PC-3 (cell line): ENCODE results near the gene ZBTB7C. TPM values are rescaled to one million over a fixed set of nuclear protein-coding genes. Genes with fewer than 3 reads are reported as not detected.

ENCODE experiments used
- ATAC-seq: fragments of 200-7000 bp; cut with Tn5 transposase; 2 replicates; pipeline ENCODE4 v1.9.1; 2020; ENCODE audit warnings: mild to moderate bottlenecking, moderate library complexity
- BruUV-seq: library from RNA; stranded (reverse); fragments of 400-500 nt; replicated peaks from 2 replicates; lab custom pipeline; 2021; lab: Mats Ljungman, UMichigan
- CTCF ChIA-PET: fragments of 300-600 bp; sonication (Branson Sonifier 250); formaldehyde crosslinking; loops from one replicate; lab custom pipeline; 2022; ENCODE audit warnings: antibody characterized with exemption; lab: Charles Lee
- POLR2A ChIA-PET: fragments of 300-600 bp; sonication (Branson Sonifier 250); formaldehyde crosslinking; loops from one replicate; lab custom pipeline; 2022; ENCODE audit warnings: antibody characterized with exemption; ENCODE audit not compliant: unreplicated experiment; lab: Charles Lee
- DNase-seq: peaks from one replicate; pipeline ENCODE4 v3.0.0-alpha.2; 2015
- H2AFZ ChIP-seq: fragments of 300-600 bp; sonication (generic); 2 replicates; pipeline ENCODE4 v1.6.0; 2016; ENCODE audit warnings: antibody characterized with exemption, low read length
- H3F3A ChIP-seq: fragments of 300-600 bp; sonication (generic); one replicate; pipeline ENCODE4 v1.6.0; 2017; ENCODE audit warnings: antibody characterized with exemption, low read length, control low read depth, mild to moderate bottlenecking; ENCODE audit not compliant: unreplicated experiment
- H3K27ac ChIP-seq: fragments of 300-600 bp; sonication (generic); 2 replicates; pipeline ENCODE4 v1.5.1; 2016; ENCODE audit warnings: mild to moderate bottlenecking, low read length
- H3K27me3 ChIP-seq: fragments of 300-600 bp; sonication (generic); 2 replicates; pipeline ENCODE4 v1.6.1; 2016; ENCODE audit warnings: low read length, mixed read lengths
- H3K36me3 ChIP-seq: fragments of 300-600 bp; sonication (generic); 2 replicates; pipeline ENCODE4 v1.6.1; 2016; ENCODE audit warnings: low read depth, mixed run types, low read length, mixed read lengths
- H3K4me1 ChIP-seq: fragments of 300-600 bp; sonication (generic); 2 replicates; pipeline ENCODE4 v1.5.1; 2016; ENCODE audit warnings: low read length; ENCODE audit not compliant: insufficient read depth
- H3K4me2 ChIP-seq: fragments of 300-600 bp; sonication (generic); 2 replicates; pipeline ENCODE4 v1.6.0; 2016; ENCODE audit warnings: low read length
- H3K4me3 ChIP-seq: fragments of 300-600 bp; sonication (generic); 2 replicates; pipeline ENCODE4 v1.5.1; 2016; ENCODE audit warnings: mild to moderate bottlenecking, low read length, mixed read lengths
- H3K79me2 ChIP-seq: fragments of 300-600 bp; sonication (generic); 2 replicates; pipeline ENCODE4 v1.6.1; 2017; ENCODE audit warnings: low read length, mixed read lengths
- H3K9ac ChIP-seq: fragments of 300-600 bp; sonication (generic); 2 replicates; pipeline ENCODE4 v1.6.0; 2016; ENCODE audit warnings: mild to moderate bottlenecking, low read length
- H3K9me2 ChIP-seq: fragments of 300-600 bp; sonication (generic); replicated peaks from 2 replicates; pipeline ENCODE4 v1.6.1; 2016; ENCODE audit warnings: mixed run types, low read length, mixed read lengths
- H3K9me3 ChIP-seq: fragments of 300-600 bp; sonication (generic); 2 replicates; pipeline ENCODE4 v1.6.1; 2016; ENCODE audit warnings: low read length, mixed read lengths
- H4K20me1 ChIP-seq: fragments of 300-600 bp; sonication (generic); 2 replicates; pipeline ENCODE4 v1.6.1; 2016; ENCODE audit warnings: low read length, mixed read lengths
- CTCF ChIP-seq: fragments of 300-600 bp; sonication (generic); conservative IDR thresholded peaks from 2 replicates; pipeline ENCODE4 v1.5.1; 2017; ENCODE audit warnings: antibody characterized with exemption, low read depth, mild to moderate bottlenecking, low read length
- EZH2 ChIP-seq: fragments of 300-600 bp; sonication (generic); IDR thresholded peaks from one replicate; pipeline ENCODE4 v1.6.1; 2017; ENCODE audit warnings: antibody characterized with exemption, mild to moderate bottlenecking, low read length; ENCODE audit not compliant: unreplicated experiment
- EZH2phosphoT487 ChIP-seq: fragments of 300-600 bp; sonication (generic); IDR thresholded peaks from 2 replicates; pipeline ENCODE4 v1.6.1; 2018; ENCODE audit warnings: mild to moderate bottlenecking, antibody characterized with exemption, low read length, borderline replicate concordance
- intact Hi-C: fragments of 100-400 bp; cut with micrococcal nuclease; formaldehyde crosslinking; loops from 2 replicates; pipeline ENCODE4 v1.9.0; 2023
- total RNA-seq: library from RNA; depleted of rRNA; stranded (reverse); fragments of >200 nt; gene quantifications from 2 replicates; pipeline ENCODE4 v1.2.3, GENCODE V29; 2014

ZBTB7C gene
- total RNA-seq, 1 experiment from 2014 or later, result 1.3 TPM

DNA sequence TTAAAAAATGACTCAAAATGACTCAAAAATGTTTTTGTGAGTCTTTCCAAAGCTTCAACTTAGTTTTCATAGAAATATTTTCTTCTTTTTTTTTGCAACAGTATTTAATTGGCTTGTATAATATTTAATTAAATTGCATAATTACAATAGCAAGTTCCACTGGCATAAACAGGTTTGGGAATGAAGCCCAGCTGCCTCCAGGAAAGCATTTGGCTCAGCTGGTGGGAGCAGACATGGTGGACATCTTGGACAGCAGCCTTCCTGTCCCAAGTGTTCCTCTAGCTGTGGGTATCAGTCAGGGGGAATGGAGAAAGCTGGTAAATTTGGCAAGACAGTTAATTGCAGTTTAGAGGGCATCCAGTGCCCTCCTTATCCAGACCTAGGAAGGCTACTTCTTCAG, 213.4 kb downstream of the ZBTB7C start:
- Histone ChIP-seq H3K36me3 (no peaks in the 10 kb centered on the region), H3K9me3 (no peaks in the 10 kb centered on the region), H3K4me1 (no peaks in the 10 kb centered on the region), H4K20me1 (no peaks in the 10 kb centered on the region), H3K4me3 (no peak overlapping the region), H3K9ac (no peak overlapping the region), H3F3A (no peaks in the 10 kb centered on the region), H2AFZ (no peak overlapping the region), H3K27me3 (no peaks in the 10 kb centered on the region; the same call in 1 of the 2 replicates), H3K27ac (no peak overlapping the region), H3K4me2 (no peak overlapping the region), H3K9me2 (no peaks in the 10 kb centered on the region), H3K79me2 (no peaks in the 10 kb centered on the region)
- DNase-seq (no peak), ATAC-seq (no peak)
- no TSS peak for BruUV-seq
- ChIA-PET CTCF (no interaction called here), POLR2A (no interaction called here)
- TF ChIP-seq EZH2phosphoT487 (no peak), CTCF (no peak), EZH2 (no peak)
- intact Hi-C loops, result no loop called here

GRCh38 chr18:48194591-48195181, 214.5 kb downstream of the ZBTB7C start:
- no peaks in the 10 kb centered on the region for H3K36me3 ChIP-seq
- BruUV-seq, result no TSS peak
- CTCF ChIA-PET, result no interaction called here
- ATAC-seq (no peak), DNase-seq (no peak)
- intact Hi-C loops, result no loop called here
- no peaks in the 10 kb centered on the region for H3K9me2 ChIP-seq
- no peaks in the 10 kb centered on the region for H4K20me1 ChIP-seq
- no peaks in the 10 kb centered on the region for H3K9me3 ChIP-seq
- H3K9ac ChIP-seq, result no peak overlapping the region
- no peaks in the 10 kb centered on the region for H3K4me1 ChIP-seq
- POLR2A ChIA-PET, result no interaction called here
- H3K4me2 ChIP-seq, result no peak overlapping the region
- H3K79me2 ChIP-seq, result no peaks in the 10 kb centered on the region
- no peak overlapping the region for H3K4me3 ChIP-seq
- H3F3A ChIP-seq, result no peaks in the 10 kb centered on the region
- no peak overlapping the region for H3K27ac ChIP-seq
- no peaks in the 10 kb centered on the region; the same call in 1 of the 2 replicates for H3K27me3 ChIP-seq
- TF ChIP-seq CTCF (no peak), EZH2 (no peak), EZH2phosphoT487 (no peak)
- no peak overlapping the region for H2AFZ ChIP-seq
